Forelimb muscle (tissue), 1 donor: ENCODE measurements around the gene C3. TPM values are rescaled to one million over a fixed set of nuclear protein-coding genes. Genes with fewer than 3 reads are reported as not detected.

Experiments used
- DNase-seq: peaks from one replicate; pipeline ENCODE4 v3.0.0-alpha.2; 2013; ENCODE audit warnings: low read depth
- polyA plus RNA-seq: library from polyadenylated mRNA; unstranded; fragments of 120-200 nt; gene quantifications from one replicate; pipeline ENCODE4 v1.2.1, GENCODE V29; 2013; ENCODE audit not compliant: insufficient read length

C3 gene
- polyA plus RNA-seq, 1 donor, result 3.4 TPM

GRCh38 chr19:6745965-6746364 is 25.5 kb upstream of the C3 start:
- DNase-seq, result no peak

- peak; percentile 74 for DNase-seq
Measured at GRCh38 chr19:6744381-6745301, 24.2 kb upstream of the C3 start.

GRCh38 chr19:6743714-6744380 is 23.4 kb upstream of the C3 start:
- DNase-seq, result no peak

- DNase-seq, result no peak
Measured at GRCh38 chr19:6743066-6743465, 22.6 kb upstream of the C3 start.

GRCh38 chr19:6740589-6741343 is 20.3 kb upstream of the C3 start:
- no peak for DNase-seq

GRCh38 chr19:6739883-6740588 is 19.6 kb upstream of the C3 start:
- no peak for DNase-seq

GRCh38 chr19:6739390-6739882 is 19.0 kb upstream of the C3 start, which contains the start of gene TRIP10:
Gene TRIP10, plus strand, starts transcription at chr19:6739680. Its CDS starts 82 bp downstream, at chr19:6739762.
- peak; percentile 81 for DNase-seq

- no peak for DNase-seq
Measured at GRCh38 chr19:6738787-6739389, 18.4 kb upstream of the C3 start.

GRCh38 chr19:6737873-6738786 is 17.7 kb upstream of the C3 start:
- no peak for DNase-seq

GRCh38 chr19:6737284-6737872 is 16.9 kb upstream of the C3 start, which contains the start of gene GPR108:
Gene GPR108, minus strand, starts transcription at chr19:6737580. Its CDS starts 4 bp downstream, at chr19:6737576.
- DNase-seq, result peak; percentile 100

- no peak for DNase-seq
Measured at GRCh38 chr19:6736917-6737283, 16.4 kb upstream of the C3 start.

- no peak for DNase-seq
Measured at GRCh38 chr19:6736169-6736916, 15.9 kb upstream of the C3 start.

GRCh38 chr19:6735181-6735911 is 14.9 kb upstream of the C3 start:
- no peak for DNase-seq

- no peak for DNase-seq
Measured at GRCh38 chr19:6734096-6734696, 13.7 kb upstream of the C3 start.

GRCh38 chr19:6733338-6734095 is 13.1 kb upstream of the C3 start:
- DNase-seq, result no peak

- DNase-seq, result no peak
Measured at GRCh38 chr19:6732803-6733337, 12.4 kb upstream of the C3 start.
